KBM-7 (cell line): ENCODE results near the gene RFK.
A peak's percentile ranks its signal among the peaks of the same experiment; 100 is the strongest.

ENCODE experiments used
- DNase-seq: peaks from one replicate; pipeline ENCODE4 v3.0.0-alpha.2; 2015
- in situ Hi-C: fragments of 300-500 bp; cut with MboI; formaldehyde crosslinking; loops from 2 replicates; pipeline ENCODE4 v1.14.3; 2020; ENCODE audit warnings: low sequenced_read_pairs, low pct_unique_long_range_greater_than_20kb, mixed read lengths

Gene RFK

GRCh38 chr9:76415154-76415553 is 20.9 kb upstream of the RFK start:
- DNase-seq, result no peak
- in situ Hi-C loops, result loop anchor here (25.0 kb wide), 1 partner anchor 572 kb away; no protein-coding TSS in a partner anchor

GRCh38 chr9:76414661-76415060 is 20.4 kb upstream of the RFK start:
- in situ Hi-C loops, result loop anchor here (25.0 kb wide), 1 partner anchor 573 kb away; no protein-coding TSS in a partner anchor
- no peak for DNase-seq

- in situ Hi-C loops, result loop anchor here (25.0 kb wide), 1 partner anchor 574 kb away; no protein-coding TSS in a partner anchor
- DNase-seq, result no peak
Observed at GRCh38 chr9:76413658-76414057, 19.4 kb upstream of the RFK start.

DNA sequence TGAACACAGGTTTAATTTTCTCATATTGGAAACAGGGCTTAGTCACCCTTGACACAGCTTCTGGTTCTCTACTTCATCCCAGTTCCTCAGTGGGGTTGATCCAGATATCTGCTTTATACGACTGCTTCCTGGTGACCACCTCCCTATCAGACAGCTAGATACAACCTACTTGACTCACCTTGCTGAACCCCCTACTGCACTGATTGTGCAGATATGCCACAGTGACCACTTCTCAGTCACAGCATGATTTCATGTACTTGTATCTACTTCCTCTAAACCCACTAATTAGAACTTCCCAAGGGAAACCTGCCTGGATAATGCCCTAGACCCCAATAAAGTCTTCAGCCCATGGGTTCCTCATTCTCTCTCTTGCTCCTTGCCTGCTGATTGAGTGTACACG is 18.4 kb upstream of the RFK start:
- no peak for DNase-seq
- in situ Hi-C loops, result loop anchor here (25.0 kb wide), 1 partner anchor 575 kb away; no protein-coding TSS in a partner anchor

- no peak for DNase-seq
- in situ Hi-C loops, result loop anchor here (25.0 kb wide), 1 partner anchor 581 kb away; no protein-coding TSS in a partner anchor
Observed at GRCh38 chr9:76405868-76406267, 11.6 kb upstream of the RFK start.

DNA sequence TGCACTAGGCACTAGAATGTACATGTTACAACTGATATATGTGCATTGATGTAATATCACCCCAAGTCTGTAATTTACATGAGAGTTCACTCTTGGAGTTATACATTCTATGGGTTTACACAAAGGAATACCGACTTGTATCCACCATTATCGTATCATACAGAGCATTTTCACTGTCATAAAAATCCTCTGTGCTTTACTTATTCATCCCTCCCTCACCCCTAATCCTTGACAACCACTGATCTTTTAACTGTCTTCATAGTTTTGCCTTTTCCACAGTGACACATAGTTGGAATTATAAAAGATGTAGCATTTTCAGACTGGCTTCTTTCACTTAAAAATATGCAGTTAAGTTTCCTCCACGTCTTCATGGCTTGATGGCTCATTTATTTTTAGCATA is 11.1 kb upstream of the RFK start:
- in situ Hi-C loops, result loop anchor here (25.0 kb wide), 1 partner anchor 582 kb away; no protein-coding TSS in a partner anchor
- DNase-seq, result no peak

GRCh38 chr9:76404401-76404800 is 10.2 kb upstream of the RFK start:
- in situ Hi-C loops, result loop anchor here (25.0 kb wide), 1 partner anchor 583 kb away; no protein-coding TSS in a partner anchor

DNA sequence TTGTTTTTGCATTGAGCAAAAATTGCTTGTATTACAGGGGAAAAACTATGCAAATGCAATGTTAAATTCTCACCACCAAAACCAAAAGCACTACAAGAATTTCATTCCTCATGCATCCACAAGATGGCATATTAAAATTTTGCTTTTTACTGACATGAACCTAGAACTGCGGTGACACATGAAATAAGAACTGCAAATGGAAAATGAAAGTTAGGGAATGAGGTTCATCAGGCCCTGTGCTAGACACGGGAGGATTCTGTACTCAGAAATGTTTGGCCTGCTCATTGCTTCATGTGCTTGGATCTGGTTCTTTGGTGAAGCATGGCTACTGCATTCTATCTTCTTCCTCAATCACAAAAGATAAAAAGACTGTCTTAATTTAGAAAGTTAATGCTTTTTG is 9.1 kb upstream of the RFK start:
- in situ Hi-C loops, result loop anchor here (25.0 kb wide), 1 partner anchor 584 kb away; no protein-coding TSS in a partner anchor
- DNase-seq, result peak; percentile 74

More at GRCh38 chr9:76404401-76404800, 10.2 kb upstream of the RFK start:
- DNase-seq, result no peak

GRCh38 chr9:76401580-76402354 is 7.5 kb upstream of the RFK start:
- in situ Hi-C loops, result loop anchor here (25.0 kb wide), 1 partner anchor 586 kb away; no protein-coding TSS in a partner anchor
- no peak for DNase-seq

DNA sequence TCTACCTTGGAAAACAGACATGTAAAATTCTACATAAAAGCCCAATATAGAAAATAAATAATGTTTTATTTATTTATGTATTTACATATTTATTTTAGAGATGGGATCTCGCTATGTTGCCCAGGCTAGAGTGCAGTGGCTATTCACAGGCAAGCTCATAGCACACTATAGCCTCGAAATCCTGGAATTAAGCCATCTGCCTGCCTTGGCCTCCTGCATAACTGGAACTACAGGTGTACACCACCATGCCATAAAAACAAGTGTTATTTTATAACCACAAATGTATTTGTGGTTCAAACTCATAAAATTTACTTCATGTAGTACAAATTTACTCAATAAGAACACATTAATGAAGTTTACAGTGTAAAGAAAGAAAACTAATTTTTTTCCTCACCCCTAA is 7.0 kb upstream of the RFK start:
- DNase-seq, result no peak
- in situ Hi-C loops, result loop anchor here (25.0 kb wide), 1 partner anchor 586 kb away; no protein-coding TSS in a partner anchor

GRCh38 chr9:76400534-76401096 is 6.4 kb upstream of the RFK start:
- DNase-seq, result no peak
- in situ Hi-C loops, result loop anchor here (25.0 kb wide), 1 partner anchor 587 kb away; no protein-coding TSS in a partner anchor

- no peak for DNase-seq
- in situ Hi-C loops, result loop anchor here (25.0 kb wide), 1 partner anchor 587 kb away; no protein-coding TSS in a partner anchor
Observed at GRCh38 chr9:76399856-76400255, 5.6 kb upstream of the RFK start.

DNA sequence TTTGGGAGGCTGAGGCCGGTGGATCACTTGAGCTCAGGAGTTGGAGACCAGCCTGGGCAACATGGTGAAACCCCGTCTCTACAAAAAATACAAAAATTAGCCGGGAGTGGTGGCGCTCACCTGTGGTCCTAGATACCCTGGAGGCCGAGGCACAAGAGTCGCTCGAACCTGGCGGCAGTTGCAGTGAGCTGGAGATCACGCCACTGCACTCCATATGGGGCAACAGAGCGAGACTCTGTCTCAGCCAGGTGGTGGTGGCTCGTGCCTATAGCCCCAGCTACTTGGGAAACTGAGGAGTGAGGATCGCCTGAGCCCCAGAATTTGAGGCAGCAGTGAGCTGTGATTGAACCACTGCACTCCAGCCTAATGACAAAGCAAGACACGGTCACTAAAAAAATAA is 2.4 kb upstream of the RFK start:
- DNase-seq, result no peak
- in situ Hi-C loops, result no loop called here

- no peak for DNase-seq
- in situ Hi-C loops, result no loop called here
Observed at GRCh38 chr9:76396144-76396543, 1.9 kb upstream of the RFK start.

DNA sequence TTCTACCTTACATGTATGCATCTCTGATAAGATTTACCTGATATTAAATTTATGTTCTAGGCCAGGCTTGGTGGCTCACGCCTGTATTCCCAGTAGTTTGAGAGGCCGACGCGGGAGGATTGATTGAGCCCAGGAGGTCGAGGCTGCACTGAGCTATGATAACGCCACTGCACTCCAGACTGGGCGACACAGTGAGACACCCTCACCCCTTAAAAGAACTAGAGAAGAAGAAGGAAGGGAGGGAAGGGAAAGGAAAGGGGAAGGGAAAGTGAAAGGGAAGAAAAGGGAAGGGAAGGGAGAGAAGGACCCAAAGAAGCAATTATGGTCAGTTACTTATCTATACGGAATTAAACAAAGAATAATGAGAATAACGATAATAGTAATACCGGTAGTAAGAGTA is 1.2 kb upstream of the RFK start:
- in situ Hi-C loops, result no loop called here
- no peak for DNase-seq

DNA sequence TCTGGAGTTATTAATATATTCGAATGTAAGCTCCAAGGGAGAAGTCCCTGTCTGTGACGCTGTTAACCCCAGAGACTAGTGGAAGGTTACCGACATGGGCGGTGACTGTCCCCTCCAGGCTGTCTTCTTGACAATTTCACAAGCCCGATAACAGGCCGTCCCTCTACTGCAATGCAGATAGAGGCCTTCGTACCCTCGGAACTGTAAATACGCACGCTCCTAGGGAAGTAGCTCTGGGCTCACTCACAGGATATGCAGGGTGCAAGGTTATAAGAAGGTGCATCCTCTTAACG is 680 bp upstream of the RFK start:
- in situ Hi-C loops, result no loop called here
- peak; percentile 86 for DNase-seq

DNA sequence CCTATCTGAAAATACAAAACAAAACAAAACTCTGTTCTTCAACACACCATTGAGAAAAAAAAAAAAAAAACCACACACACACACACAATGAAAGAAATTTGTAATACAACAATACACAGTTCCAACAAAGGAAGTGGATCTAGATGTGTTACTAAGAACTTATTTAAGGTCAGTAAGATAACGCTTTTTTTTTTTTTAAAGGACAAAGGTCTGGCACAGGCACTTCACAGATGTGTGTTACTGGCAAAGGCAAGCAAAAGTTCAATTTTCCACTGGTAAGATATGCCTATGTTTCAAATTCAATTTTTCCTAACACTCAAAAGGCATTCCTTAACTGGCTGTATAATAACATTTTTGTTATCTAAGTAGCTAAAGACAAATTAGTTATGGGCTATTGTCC is 3.6 kb downstream of the RFK start:
- in situ Hi-C loops, result no loop called here
- DNase-seq, result no peak

DNA sequence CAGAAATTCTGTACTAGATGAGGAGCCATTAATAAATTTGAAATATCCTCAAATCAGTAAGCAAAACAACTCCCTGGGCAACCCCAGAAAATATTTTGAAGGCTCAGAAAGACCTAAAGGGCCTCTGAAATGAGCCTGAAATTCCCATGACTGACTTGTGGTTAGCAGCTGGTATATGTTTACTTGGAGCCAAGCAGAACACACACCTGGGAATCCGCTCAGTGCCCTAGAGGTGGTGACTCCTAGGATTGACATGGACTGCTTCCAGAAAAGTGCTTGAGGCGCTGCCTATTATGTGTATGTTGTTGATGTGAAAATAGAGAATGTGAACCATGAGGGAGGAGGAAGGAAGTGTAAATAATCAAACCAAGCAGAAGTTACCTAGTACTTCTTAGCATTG is 14.7 kb downstream of the RFK start:
- in situ Hi-C loops, result no loop called here
- DNase-seq, result no peak

DNA sequence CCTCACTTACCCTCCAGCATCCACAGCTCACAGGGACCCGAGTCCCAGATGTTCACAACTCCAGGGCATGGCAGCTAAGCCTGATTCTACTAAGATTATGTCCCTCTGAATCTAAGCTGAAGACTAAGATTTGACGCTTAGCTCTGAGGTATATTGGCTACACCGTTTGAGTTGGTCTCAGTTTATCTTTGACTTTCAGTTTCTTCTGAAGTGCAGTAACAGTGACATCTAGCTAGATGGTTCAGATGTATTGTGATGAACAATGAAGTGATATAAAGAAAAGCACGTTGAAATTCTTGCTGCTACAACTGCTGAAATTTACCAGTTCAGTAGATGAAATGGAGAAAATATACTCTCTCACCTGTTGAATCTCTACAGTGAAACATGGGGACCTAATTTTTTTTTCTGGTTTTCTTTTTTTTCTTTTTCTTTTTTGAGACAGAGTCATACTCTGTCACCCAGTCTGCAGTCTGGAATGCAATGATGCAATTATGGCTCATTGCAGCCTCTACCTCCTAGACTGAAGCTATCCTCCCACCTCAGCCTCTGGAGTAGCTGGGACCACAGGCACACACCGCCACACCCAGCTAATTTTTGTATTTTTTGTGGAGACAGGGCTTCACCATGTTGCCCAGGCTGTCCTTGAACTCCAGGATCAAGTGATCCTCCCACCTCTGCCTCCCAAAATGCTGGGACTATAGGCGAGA is 15.7 kb downstream of the RFK start:
- in situ Hi-C loops, result no loop called here

DNA sequence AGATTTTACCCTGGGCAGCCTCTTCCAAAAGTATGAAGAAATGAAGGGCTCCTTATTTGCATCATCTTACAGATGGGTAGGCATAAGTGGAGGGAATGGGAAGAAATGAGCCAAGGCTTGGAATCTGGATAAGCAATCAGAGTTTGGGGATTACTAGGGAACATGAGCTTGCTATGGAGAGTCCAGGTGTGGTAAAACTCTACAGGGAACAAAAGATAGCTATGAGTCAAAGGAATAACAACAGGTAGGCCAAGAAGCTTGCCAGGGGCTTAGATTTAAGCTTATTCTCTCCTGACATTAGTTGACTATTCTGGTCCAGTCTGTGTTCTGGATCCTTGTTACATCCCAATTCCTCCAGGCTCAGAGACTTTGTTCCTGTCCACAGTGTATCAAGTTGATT is 16.4 kb downstream of the RFK start:
- no peak for DNase-seq
- in situ Hi-C loops, result no loop called here

More for the DNA sequence above, 15.7 kb downstream of the RFK start:
- DNase-seq, result no peak
